Mucosa of descending colon (tissue), 3 donors: ENCODE data around the gene PARP11. TPM values are rescaled to one million over a fixed set of nuclear protein-coding genes. Genes with fewer than 3 reads are reported as not detected.
A peak's percentile ranks its signal among the peaks of the same experiment; 100 is the strongest.
"Not testable (repeated sequence)": the region's sequence is repeated elsewhere in the genome, so short reads cannot be mapped to it uniquely, and the experiment has no call there.

Source experiments
- ATAC-seq: fragments of 200-7000 bp; cut with Tn5 transposase; one replicate; pipeline ENCODE4 v1.9.1; 2020; ENCODE audit warnings: mild to moderate bottlenecking, moderate library complexity
- DNase-seq, 3 donors: peaks; one replicate each; pipeline ENCODE4 v3.0.0-alpha.2; 2020
- H3K36me3 ChIP-seq: fragments of 200-600 bp; one replicate; pipeline ENCODE4 v1.8.0; 2021; ENCODE audit warnings: low read depth, mild to moderate bottlenecking
- H3K4me1 ChIP-seq: fragments of 200-600 bp; one replicate; pipeline ENCODE4 v1.8.0; 2021; ENCODE audit warnings: low read depth, mild to moderate bottlenecking
- H3K4me3 ChIP-seq: fragments of 200-600 bp; one replicate; pipeline ENCODE4 v1.8.0; 2021; ENCODE audit warnings: mild to moderate bottlenecking
- H3K9me3 ChIP-seq: fragments of 200-600 bp; one replicate; pipeline ENCODE4 v1.8.0; 2021; ENCODE audit warnings: mild to moderate bottlenecking
- intact Hi-C, 2 donors: fragments of 100-400 bp; cut with DNase I in 1 of 2; cut with micrococcal nuclease in 1 of 2; formaldehyde crosslinking; loops; one replicate each; pipeline versions ENCODE4 v1.11.0 to v1.11.1; 2022; cut with DNase I, micrococcal nuclease
- total RNA-seq, 3 donors: library from RNA; stranded (reverse); fragmentation: NEBNext Ultra II Directional in 2 of 3; extraction: Animal tissue kit (Norgen Biotek cat#: 25700) in 2 of 3; gene quantifications; one replicate each; pipeline versions ENCODE4 v1.2.1 to v1.2.4, GENCODE V29; 2021 to 2023
- TF ChIP-seq, protein P1 (sequence below): fragments of 200-600 bp; IDR thresholded peaks from one replicate; pipeline ENCODE4 v1.8.0; 2022; ENCODE audit warnings: antibody characterized with exemption, mild to moderate bottlenecking
- donor health status: DM: no; HTN: no; CAD: no; lungs with moderate emphysema.
- donor health status: DM: no; HTN: no; CAD: no.
- donor health status: DM: no; HTN: yes; CAD: no.

The PARP11 gene
- total RNA-seq, 3 donors from 2014 or later, result 8.5 to 12.4 (median 9.5) TPM

DNA sequence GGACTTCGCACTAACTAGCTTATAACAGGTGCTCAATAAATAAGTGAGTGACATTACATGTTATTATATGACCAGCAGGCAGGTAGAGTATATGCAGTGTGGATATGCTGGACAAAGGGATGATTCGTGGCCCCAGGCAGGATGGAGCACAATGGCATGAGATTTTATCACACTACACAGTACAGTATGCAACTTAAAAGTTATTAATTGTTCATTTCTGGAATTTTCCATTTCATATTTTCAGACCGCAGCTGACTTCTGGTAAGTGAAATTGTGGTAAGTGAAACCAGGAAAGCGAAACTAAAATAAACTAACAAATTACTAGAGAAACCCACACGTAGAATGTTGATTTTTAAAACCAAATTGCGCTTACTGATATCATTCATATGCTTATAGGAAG is 3.3 kb downstream of the PARP11 start:
- ATAC-seq (no peak), DNase-seq (no peak)
- TF ChIP-seq, protein P1, sequence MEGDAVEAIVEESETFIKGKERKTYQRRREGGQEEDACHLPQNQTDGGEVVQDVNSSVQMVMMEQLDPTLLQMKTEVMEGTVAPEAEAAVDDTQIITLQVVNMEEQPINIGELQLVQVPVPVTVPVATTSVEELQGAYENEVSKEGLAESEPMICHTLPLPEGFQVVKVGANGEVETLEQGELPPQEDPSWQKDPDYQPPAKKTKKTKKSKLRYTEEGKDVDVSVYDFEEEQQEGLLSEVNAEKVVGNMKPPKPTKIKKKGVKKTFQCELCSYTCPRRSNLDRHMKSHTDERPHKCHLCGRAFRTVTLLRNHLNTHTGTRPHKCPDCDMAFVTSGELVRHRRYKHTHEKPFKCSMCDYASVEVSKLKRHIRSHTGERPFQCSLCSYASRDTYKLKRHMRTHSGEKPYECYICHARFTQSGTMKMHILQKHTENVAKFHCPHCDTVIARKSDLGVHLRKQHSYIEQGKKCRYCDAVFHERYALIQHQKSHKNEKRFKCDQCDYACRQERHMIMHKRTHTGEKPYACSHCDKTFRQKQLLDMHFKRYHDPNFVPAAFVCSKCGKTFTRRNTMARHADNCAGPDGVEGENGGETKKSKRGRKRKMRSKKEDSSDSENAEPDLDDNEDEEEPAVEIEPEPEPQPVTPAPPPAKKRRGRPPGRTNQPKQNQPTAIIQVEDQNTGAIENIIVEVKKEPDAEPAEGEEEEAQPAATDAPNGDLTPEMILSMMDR, result no peak
- H3K36me3 ChIP-seq, result no peaks in the 10 kb centered on the region
- H3K4me1 ChIP-seq, result peaks cover 19% of the 10 kb centered on the region
- H3K4me3 ChIP-seq, result no peak overlapping the region
- intact Hi-C loops, result loop anchor here in 1 of 2 donors (10.0 kb wide), 1 partner anchor 415 kb away; no protein-coding TSS in a partner anchor
- H3K9me3 ChIP-seq, result peaks cover 2% of the 10 kb centered on the region

DNA sequence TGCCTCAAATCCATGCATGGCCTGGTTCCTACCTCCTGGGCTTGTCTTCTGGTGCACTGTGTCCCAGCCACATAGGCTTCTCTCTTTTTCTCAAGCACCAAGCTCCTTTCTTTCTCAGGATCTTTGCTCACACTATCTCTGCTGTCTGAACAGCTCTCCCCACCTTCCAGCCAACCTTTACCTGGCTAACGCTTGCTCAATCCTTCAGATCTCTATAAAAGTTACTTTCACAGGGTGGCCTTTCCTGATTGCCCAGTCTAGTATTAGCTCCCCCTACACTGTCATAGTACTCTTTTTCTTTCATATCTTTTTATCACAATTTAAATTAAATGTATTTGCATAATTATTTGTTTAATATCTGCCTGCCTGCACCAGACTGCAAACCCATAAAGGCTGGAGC is 3.8 kb downstream of the PARP11 start:
- no peak overlapping the region for H3K4me3 ChIP-seq
- intact Hi-C loops, result no loop called here
- H3K36me3 ChIP-seq, result no peaks in the 10 kb centered on the region
- H3K4me1 ChIP-seq, result peaks cover 19% of the 10 kb centered on the region
- TF ChIP-seq, protein P1, result no peak
- peaks cover 2% of the 10 kb centered on the region for H3K9me3 ChIP-seq
- no peak for DNase-seq
- no peak for ATAC-seq

DNA sequence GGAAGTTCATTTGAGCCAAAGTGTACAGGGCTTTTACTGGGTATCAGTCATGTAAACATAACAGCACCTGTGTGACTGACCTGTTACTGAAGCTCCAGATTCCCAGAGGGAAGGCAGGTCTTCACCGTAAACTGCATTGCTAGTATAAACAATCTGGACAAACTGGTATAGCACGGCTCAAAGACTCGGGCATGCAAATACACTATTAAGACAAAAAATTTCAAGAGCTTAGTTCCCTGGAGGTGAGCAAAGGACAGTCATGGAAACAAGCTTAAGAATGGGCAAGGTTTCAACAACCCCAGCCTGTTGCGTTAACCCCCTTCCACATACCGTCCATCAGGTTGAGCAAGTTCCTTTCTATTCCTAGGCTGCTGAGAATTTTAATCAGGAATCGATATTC is 9.4 kb downstream of the PARP11 start:
- ATAC-seq, result no peak
- intact Hi-C loops, result no loop called here

DNA sequence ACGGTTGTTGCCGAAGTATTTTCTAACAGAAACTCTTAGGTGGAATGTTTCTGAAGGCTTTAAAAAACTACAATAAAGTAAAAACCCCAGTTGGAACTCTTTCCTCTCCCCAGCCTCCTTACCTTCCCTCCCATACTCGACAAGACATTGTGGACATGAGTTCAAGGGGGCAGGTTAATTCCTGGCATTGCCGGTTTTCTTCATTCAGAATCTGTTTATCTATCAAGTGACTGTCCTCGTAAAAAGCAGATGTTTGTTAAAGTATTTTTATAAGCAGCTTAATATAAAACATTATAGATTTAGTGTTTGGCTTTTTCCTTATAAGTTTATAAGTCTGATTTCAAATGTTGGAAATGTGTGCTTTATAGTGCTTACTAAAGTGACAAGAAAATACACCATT is 30.7 kb downstream of the PARP11 start:
- no peak overlapping the region for H3K4me3 ChIP-seq
- TF ChIP-seq, protein P1, result no peak
- H3K36me3 ChIP-seq, result no peaks in the 10 kb centered on the region
- no peaks in the 10 kb centered on the region for H3K4me1 ChIP-seq
- no peaks in the 10 kb centered on the region for H3K9me3 ChIP-seq
- no peak for DNase-seq
- intact Hi-C loops, result no loop called here
- no peak for ATAC-seq

More for the DNA sequence above, 9.4 kb downstream of the PARP11 start:
- H3K36me3 ChIP-seq, result no peaks in the 10 kb centered on the region
- DNase-seq, result no peak
- TF ChIP-seq, protein P1, result no peak
- H3K4me3 ChIP-seq, result no peak overlapping the region
- H3K9me3 ChIP-seq, result peaks cover 2% of the 10 kb centered on the region
- no peaks in the 10 kb centered on the region for H3K4me1 ChIP-seq

DNA sequence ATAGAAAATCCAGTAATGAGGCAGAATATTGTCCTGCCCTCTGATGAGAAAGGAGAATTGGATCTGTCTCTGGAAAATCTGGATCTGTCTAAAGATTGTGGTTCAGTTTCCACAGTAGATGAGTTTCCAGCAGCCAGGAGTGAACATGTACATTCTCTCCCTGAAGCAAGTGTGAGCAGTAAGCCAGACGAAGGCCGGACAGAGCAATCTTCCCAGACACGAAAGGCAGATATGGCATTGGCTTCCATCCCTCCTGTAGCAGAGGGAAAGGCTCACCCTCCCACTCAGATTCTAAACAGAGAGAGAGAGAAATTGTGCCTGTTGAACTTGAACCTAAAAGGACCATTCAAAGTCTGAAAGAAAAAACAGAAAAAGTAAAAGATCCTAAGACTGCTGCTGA is 31.4 kb downstream of the PARP11 start:
- ATAC-seq, result no peak
- no peaks in the 10 kb centered on the region for H3K36me3 ChIP-seq
- TF ChIP-seq, protein P1, result no peak
- intact Hi-C loops, result no loop called here
- H3K4me3 ChIP-seq, result no peak overlapping the region
- DNase-seq, result no peak
- H3K4me1 ChIP-seq, result no peaks in the 10 kb centered on the region
- H3K9me3 ChIP-seq, result no peaks in the 10 kb centered on the region

DNA sequence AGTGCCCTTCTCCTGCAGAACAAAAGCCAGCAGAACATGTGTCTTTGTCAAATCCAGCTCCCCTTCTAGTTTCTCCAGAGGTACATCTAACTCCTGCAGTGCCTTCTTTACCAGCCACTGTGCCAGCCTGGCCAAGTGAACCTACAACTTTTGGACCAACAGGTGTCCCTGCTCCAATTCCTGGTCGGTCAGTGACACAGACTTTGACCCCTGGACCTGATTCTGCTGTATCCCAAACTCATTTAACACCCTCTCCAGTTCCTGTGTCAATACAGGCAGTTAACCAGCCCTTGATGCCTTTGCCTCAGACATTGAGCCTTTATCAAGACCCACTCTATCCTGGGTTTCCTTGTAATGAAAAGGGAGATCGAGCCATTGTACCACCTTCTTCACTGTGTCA is 32.4 kb downstream of the PARP11 start:
- ATAC-seq, result peak; percentile 17
- intact Hi-C loops, H3K4me1 ChIP-seq: not testable (repeated sequence)

DNA sequence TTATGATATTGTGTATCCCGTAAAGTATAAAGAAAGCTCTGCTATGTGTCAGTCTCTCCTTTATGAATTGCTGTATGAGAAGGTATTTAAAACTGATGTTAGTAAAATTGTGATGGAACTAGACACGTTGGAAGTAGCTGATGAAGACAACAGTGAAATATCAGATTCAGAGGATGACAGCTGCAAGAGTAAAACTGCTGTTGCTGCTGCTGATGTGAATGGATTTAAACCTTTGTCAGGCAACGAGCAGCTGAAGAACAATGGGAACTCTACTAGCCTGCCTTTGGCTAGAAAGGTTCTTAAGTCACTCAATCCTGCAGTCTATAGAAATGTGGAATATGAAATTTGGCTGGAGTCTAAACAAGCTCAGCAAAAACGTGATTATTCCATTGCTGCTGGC is 33.5 kb downstream of the PARP11 start:
- H3K4me1 ChIP-seq, H3K36me3 ChIP-seq, H3K4me3 ChIP-seq, ATAC-seq, H3K9me3 ChIP-seq, intact Hi-C loops, DNase-seq: not testable (repeated sequence)

More for the DNA sequence above, 32.4 kb downstream of the PARP11 start:
- not testable (repeated sequence) for H3K36me3 ChIP-seq, H3K9me3 ChIP-seq, H3K4me3 ChIP-seq, DNase-seq

DNA sequence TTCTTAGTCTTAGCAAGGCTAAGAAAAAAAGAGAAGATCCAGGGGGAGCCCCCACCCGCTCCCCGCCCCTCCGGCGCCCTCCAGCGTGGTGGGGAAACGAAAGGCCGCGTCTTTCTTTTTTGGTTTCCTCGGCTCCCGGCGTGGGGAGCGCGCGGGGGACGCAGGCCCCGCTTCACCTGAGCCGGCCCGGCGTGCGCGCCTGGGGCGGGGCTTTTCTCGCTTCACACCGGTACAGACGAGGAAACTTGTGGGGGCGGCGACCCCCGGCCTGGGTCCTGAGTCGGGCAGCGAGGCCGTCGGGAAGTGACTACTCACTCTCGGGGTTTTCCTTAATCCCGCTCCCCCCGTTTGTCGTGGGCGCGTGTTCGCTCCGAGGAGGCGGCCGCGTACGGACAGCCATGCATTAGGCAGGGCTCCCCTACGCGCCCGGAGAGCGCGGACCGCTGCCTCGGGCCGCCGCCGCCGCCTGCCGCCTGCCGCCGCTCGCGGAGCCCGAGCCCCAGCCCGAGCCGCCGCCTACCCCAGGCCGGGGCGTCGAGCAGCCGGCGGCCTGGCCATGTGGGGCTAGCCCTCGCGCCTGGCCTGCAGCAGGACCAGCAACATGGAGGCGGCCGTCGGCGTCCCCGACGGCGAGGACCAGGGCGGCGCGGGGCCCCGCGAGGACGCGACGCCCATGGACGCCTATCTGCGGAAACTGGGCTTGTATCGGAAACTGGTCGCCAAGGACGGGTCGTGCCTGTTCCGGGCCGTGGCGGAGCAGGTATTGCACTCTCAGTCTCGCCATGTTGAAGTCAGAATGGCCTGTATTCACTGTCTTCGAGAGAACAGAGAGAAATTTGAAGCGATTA is 34.3 kb downstream of the PARP11 start:
- H3K4me1 ChIP-seq, intact Hi-C loops, H3K9me3 ChIP-seq, H3K4me3 ChIP-seq, H3K36me3 ChIP-seq: not testable (repeated sequence)
- peak in 1 of 3 donors; percentile 41 for DNase-seq
- ATAC-seq, result peak; percentile 50
